RWPE2 (cell line): Measurements from ENCODE around the gene CEP128.

Experiments used
- ATAC-seq: fragments of 200-7000 bp; cut with Tn5 transposase; 3 replicates; pipeline ENCODE4 v1.9.1; 2021; ENCODE audit warnings: low read depth
- DNase-seq: peaks from one replicate; pipeline ENCODE4 v3.0.0-alpha.2; 2020; ENCODE audit warnings: low spot score
- H3K27ac ChIP-seq: fragments of 450-650 bp; 2 replicates; pipeline ENCODE4 v1.5.1; 2017; ENCODE audit warnings: mild to moderate bottlenecking; ENCODE audit not compliant: poor library complexity, severe bottlenecking
- H3K27me3 ChIP-seq: fragments of 250-450 bp; sonication (Bioruptor Pico); 2 replicates; pipeline ENCODE4 v1.5.1; 2021; ENCODE audit warnings: mild to moderate bottlenecking, moderate library complexity; ENCODE audit not compliant: insufficient read depth, poor library complexity, severe bottlenecking
- H3K36me3 ChIP-seq: fragments of 250-450 bp; sonication (Bioruptor Pico); 2 replicates; pipeline ENCODE4 v1.5.1; 2020; ENCODE audit warnings: low read depth, mild to moderate bottlenecking, moderate library complexity
- H3K4me1 ChIP-seq: fragments of 250-450 bp; sonication (Bioruptor Pico); 2 replicates; pipeline ENCODE4 v1.5.1; 2021; ENCODE audit warnings: mild to moderate bottlenecking, moderate library complexity; ENCODE audit not compliant: insufficient read depth, poor library complexity, severe bottlenecking
- H3K4me3 ChIP-seq: fragments of 250-450 bp; sonication (Bioruptor Pico); 2 replicates; pipeline ENCODE4 v1.5.1; 2021; ENCODE audit warnings: mild to moderate bottlenecking, moderate library complexity; ENCODE audit not compliant: severe bottlenecking
- H3K9me3 ChIP-seq: fragments of 250-450 bp; sonication (Bioruptor Pico); 2 replicates; pipeline ENCODE4 v1.5.1; 2021; ENCODE audit warnings: mild to moderate bottlenecking, moderate library complexity; ENCODE audit not compliant: severe bottlenecking
- TF ChIP-seq, protein P1 (sequence below): fragments of 450-650 bp; IDR thresholded peaks from one replicate; pipeline ENCODE4 v1.5.1; 2017; ENCODE audit warnings: mild to moderate bottlenecking, moderate library complexity; ENCODE audit not compliant: poor library complexity, severe bottlenecking

CEP128 gene

DNA sequence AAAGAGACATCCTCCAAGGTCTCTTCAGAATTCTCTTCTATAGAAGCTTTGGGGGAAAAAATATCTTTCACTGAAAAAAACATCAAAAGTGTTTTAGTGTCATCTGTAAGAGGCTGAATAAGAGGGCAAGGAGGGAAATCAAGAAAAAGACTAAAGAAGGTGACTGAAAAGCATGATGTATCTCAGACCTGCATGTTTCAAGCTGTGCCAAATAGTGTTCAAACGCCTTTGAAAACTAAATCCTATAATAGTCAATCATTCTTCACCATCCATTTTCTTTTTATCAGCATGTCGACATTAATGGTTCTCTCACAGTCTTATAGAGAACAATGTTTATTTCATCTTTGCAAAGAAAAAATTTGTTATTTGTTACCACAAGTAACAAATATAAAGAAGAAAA lies 94.5 kb downstream of the CEP128 start:
- DNase-seq: no peak
- Histone ChIP-seq H3K36me3 (no peaks in the 10 kb centered on the region), H3K4me1 (no peaks in the 10 kb centered on the region), H3K27me3 (no peaks in the 10 kb centered on the region), H3K27ac (no peak overlapping the region), H3K4me3 (no peak overlapping the region), H3K9me3 (no peaks in the 10 kb centered on the region)
- no peak for ATAC-seq
- TF ChIP-seq, protein P1, sequence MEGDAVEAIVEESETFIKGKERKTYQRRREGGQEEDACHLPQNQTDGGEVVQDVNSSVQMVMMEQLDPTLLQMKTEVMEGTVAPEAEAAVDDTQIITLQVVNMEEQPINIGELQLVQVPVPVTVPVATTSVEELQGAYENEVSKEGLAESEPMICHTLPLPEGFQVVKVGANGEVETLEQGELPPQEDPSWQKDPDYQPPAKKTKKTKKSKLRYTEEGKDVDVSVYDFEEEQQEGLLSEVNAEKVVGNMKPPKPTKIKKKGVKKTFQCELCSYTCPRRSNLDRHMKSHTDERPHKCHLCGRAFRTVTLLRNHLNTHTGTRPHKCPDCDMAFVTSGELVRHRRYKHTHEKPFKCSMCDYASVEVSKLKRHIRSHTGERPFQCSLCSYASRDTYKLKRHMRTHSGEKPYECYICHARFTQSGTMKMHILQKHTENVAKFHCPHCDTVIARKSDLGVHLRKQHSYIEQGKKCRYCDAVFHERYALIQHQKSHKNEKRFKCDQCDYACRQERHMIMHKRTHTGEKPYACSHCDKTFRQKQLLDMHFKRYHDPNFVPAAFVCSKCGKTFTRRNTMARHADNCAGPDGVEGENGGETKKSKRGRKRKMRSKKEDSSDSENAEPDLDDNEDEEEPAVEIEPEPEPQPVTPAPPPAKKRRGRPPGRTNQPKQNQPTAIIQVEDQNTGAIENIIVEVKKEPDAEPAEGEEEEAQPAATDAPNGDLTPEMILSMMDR: no peak

GRCh38 chr14:80845856-80846255 lies 95.7 kb downstream of the CEP128 start:
- Histone ChIP-seq H3K4me1 (no peaks in the 10 kb centered on the region), H3K4me3 (no peak overlapping the region), H3K27ac (no peak overlapping the region), H3K27me3 (no peaks in the 10 kb centered on the region), H3K36me3 (no peaks in the 10 kb centered on the region), H3K9me3 (no peaks in the 10 kb centered on the region)
- ATAC-seq (no peak), DNase-seq (no peak)
- TF ChIP-seq, protein P1: no peak

DNA sequence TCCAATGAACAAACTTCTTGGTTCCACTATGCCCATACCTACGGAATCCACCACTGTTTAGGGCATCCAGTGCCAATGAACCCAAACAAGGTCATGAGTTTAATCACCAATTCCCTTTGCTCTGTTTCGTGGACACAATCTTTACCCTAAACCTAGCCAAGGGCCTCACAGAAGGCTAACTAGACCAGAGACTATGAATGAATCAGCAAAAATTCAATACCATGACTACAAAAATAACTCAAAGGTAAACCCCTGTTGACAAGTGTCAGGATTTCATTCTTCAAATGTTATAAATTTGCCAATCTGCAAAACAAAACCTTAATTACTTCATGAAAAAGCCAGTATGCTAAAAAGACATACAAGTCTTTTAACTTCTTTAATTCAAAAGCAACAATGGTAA lies 96.7 kb downstream of the CEP128 start:
- no peaks in the 10 kb centered on the region for H3K9me3 ChIP-seq
- DNase-seq (no peak), ATAC-seq (no peak)
- no peaks in the 10 kb centered on the region for H3K4me1 ChIP-seq
- H3K36me3 ChIP-seq: no peaks in the 10 kb centered on the region
- H3K4me3 ChIP-seq: no peak overlapping the region
- H3K27ac ChIP-seq: no peak overlapping the region
- H3K27me3 ChIP-seq: no peaks in the 10 kb centered on the region
- TF ChIP-seq, protein P1: no peak

DNA sequence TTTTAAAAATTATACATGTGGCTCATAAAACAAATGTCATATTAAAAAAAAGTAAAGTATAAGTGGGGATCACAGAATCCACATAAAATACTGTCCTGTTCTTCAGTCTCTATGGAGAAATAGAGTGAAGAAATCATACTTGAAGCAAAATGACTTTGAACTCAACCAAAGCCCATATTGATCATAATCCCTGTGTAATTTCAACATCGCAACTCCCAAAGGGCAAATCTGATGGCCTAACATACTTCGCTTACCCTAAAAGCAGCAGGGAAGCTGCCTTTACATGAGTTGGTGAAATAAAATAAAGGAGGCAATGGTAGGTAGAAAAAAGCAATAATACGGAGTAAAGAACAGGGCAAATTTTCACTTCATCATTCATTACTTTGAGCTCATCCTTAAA lies 101.8 kb downstream of the CEP128 start:
- Histone ChIP-seq H3K4me1 (no peaks in the 10 kb centered on the region), H3K9me3 (no peaks in the 10 kb centered on the region), H3K27me3 (no peaks in the 10 kb centered on the region), H3K4me3 (no peak overlapping the region), H3K36me3 (peaks cover 4% of the 10 kb centered on the region; the same call in 1 of the 2 replicates), H3K27ac (no peak overlapping the region)
- TF ChIP-seq, protein P1: no peak
- ATAC-seq (no peak), DNase-seq (no peak)

DNA sequence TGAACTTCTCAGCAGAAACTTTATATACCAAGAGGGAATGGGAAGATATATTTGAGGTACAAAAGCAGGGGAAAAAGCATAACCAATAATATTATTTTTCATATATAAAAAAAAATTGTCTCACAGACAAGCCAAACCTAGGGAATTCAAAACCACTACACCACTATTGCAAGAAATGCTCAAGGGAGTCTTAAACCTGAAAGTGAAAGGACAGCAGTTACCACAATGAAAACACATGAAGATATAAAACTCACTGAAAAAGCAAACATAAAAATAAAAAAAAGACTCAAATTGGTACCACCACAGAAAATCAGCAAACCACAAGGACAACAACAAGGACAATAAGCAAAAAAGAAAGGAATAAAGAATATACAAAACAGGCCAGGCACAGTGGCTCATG lies 131.9 kb downstream of the CEP128 start:
- DNase-seq (no peak), ATAC-seq (no peak)
- Histone ChIP-seq H3K27ac (no peak overlapping the region), H3K4me3 (no peak overlapping the region), H3K27me3 (no peaks in the 10 kb centered on the region), H3K4me1 (no peaks in the 10 kb centered on the region), H3K36me3 (0 out of 2 replicates have a peak, but pooled peaks cover 11% of the 10 kb centered on the region), H3K9me3 (peaks cover 8% of the 10 kb centered on the region)
- TF ChIP-seq, protein P1: no peak
